Measurements from ENCODE around the gene RAB3GAP2. TPM values are rescaled to one million over a fixed set of nuclear protein-coding genes. Genes with fewer than 3 reads are reported as not detected.

Gene RAB3GAP2
- total and polyA plus RNA-seq, 2 experiments from 2014 or later, result 15.8 to 22.6 TPM

DNA sequence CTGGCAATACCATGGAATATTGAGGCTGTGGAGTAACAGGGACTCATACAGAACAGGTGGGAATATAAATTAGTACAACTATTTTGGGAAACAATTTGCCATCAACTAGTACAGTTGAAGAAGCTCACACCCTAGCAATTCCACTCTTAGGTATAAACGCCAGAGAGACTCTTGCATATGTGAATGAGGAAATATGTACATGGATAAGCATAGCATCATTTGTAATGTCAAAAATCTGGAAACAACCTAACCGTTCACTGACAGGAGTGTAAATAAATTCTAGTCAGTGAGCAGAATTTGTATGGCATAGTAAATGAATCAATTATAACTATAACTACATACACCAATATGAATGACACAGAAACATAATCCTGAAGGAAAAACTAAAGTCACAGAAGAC is 83.7 kb downstream of the RAB3GAP2 start:
- TF ChIP-seq EZH2 (IDR thresholded peaks at IDR 0.05; ENCODE audit: insufficient read depth, poor library complexity, severe bottlenecking), result no peak
- no peak for TF ChIP-seq EZH2phosphoT487 (IDR thresholded peaks at IDR 0.05; ENCODE audit: insufficient read depth, low read depth)
- Histone ChIP-seq H3K9me3 (ENCODE audit: low read depth) (no peaks in the 10 kb centered on the region), H3K4me3 (no peak overlapping the region), H3K9ac (no peak overlapping the region), H3F3A (ENCODE audit: insufficient read depth) (peaks cover 5% of the 10 kb centered on the region; the same call in 1 of the 2 replicates), H3K79me2 (ENCODE audit: insufficient read depth) (no peaks in the 10 kb centered on the region), H2AFZ (no peak overlapping the region), H3K4me2 (ENCODE audit: unreplicated experiment) (no peak overlapping the region), H3K9me2 (ENCODE audit: insufficient read depth) (no peaks in the 10 kb centered on the region), H3K27ac (no peak overlapping the region), H3K36me3 (ENCODE audit: low read depth) (peaks cover 47% of the 10 kb centered on the region), H3K4me1 (ENCODE audit: insufficient read depth) (0 out of 2 replicates have a peak, but pooled peaks cover 5% of the 10 kb centered on the region), H4K20me1 (ENCODE audit: insufficient read depth) (no peaks in the 10 kb centered on the region), H3K27me3 (replicated peaks; ENCODE audit: insufficient read depth) (no peaks in the 10 kb centered on the region)
- 99 to 100% methylated on average over 2 of the region's 2 CpGs for WGBS, 2 experiments (ENCODE audit: low coverage in 1 of 2, low lambda C conversion rate in 2 of 2, missing lambda C conversion rate in 2 of 2)
- in situ Hi-C loops (cut with MboI), result no loop called here
- DNase-seq, result no peak

DNA sequence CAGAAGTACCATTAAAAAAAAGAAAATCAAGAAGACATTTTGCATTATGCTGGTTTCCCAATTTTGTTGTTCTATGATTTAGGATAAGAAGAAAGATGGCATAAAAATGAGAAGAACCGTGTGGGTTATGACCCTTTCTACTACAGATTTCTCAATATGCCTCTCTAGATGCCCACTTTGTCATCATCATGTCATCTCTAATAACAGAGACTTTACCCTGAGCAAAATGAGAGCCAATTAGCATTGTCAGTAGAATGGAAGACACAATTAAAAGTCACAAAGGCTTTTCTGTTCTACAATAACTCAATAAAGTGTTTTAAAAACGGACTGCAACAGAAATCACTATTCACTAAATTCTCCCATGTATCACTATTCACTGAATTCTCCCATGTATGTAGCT is 85.5 kb downstream of the RAB3GAP2 start:
- DNase-seq, result no peak
- Histone ChIP-seq H3K9ac (no peak overlapping the region), H3F3A (ENCODE audit: insufficient read depth) (no peaks in the 10 kb centered on the region), H3K4me1 (ENCODE audit: insufficient read depth) (0 out of 2 replicates have a peak, but pooled peaks cover 9% of the 10 kb centered on the region), H3K27me3 (replicated peaks; ENCODE audit: insufficient read depth) (no peaks in the 10 kb centered on the region), H3K36me3 (ENCODE audit: low read depth) (peaks cover 49% of the 10 kb centered on the region; the same call in 1 of the 2 replicates), H3K9me2 (ENCODE audit: insufficient read depth) (no peaks in the 10 kb centered on the region), H3K4me3 (no peak overlapping the region), H3K4me2 (ENCODE audit: unreplicated experiment) (no peak overlapping the region), H3K79me2 (ENCODE audit: insufficient read depth) (no peaks in the 10 kb centered on the region), H3K9me3 (ENCODE audit: low read depth) (no peaks in the 10 kb centered on the region), H4K20me1 (ENCODE audit: insufficient read depth) (no peaks in the 10 kb centered on the region), H3K27ac (no peak overlapping the region), H2AFZ (no peak overlapping the region)
- in situ Hi-C loops (cut with MboI), result no loop called here
- no peak for TF ChIP-seq EZH2 (IDR thresholded peaks at IDR 0.05; ENCODE audit: insufficient read depth, poor library complexity, severe bottlenecking)
- no peak for TF ChIP-seq EZH2phosphoT487 (IDR thresholded peaks at IDR 0.05; ENCODE audit: insufficient read depth, low read depth)
- 94 to 100% methylated on average over 2 of the region's 2 CpGs for WGBS, 2 experiments (ENCODE audit: low coverage in 1 of 2, low lambda C conversion rate in 2 of 2, missing lambda C conversion rate in 2 of 2)

DNA sequence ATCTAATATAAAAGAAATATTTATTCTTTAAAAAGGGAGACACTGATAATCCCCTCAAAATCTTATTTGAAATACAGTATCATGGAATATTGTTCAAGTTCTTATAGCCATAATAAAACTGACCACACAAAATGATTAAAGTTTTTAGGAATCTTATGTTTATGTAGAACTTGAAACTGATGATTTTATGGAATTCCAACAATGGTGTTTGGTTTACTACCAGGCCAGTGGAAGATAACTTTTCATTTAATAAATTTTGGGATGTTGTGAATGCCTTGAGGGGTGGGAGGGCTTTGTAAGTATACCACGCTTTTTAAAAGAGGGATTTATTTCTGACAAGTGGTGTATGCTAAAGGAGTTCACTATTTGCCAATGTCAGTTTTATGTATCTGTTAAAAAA is 87.7 kb downstream of the RAB3GAP2 start:
- WGBS, 2 experiments (ENCODE audit: low coverage in 1 of 2, low lambda C conversion rate in 2 of 2, missing lambda C conversion rate in 2 of 2), result 95 to 100% methylated on average over 1 of the region's 1 CpG
- peaks cover 42% of the 10 kb centered on the region; the same call in 1 of the 2 replicates for H3K36me3 ChIP-seq (ENCODE audit: low read depth)
- 0 out of 2 replicates have a peak, but pooled peaks cover 9% of the 10 kb centered on the region for H3K4me1 ChIP-seq (ENCODE audit: insufficient read depth)
- no peaks in the 10 kb centered on the region for H3K27me3 ChIP-seq (replicated peaks; ENCODE audit: insufficient read depth)
- H4K20me1 ChIP-seq (ENCODE audit: insufficient read depth), result no peaks in the 10 kb centered on the region
- H3K9me3 ChIP-seq (ENCODE audit: low read depth), result no peaks in the 10 kb centered on the region
- no peak overlapping the region for H3K4me3 ChIP-seq
- no peaks in the 10 kb centered on the region for H3K9me2 ChIP-seq (ENCODE audit: insufficient read depth)
- peaks cover 4% of the 10 kb centered on the region; the same call in 1 of the 2 replicates for H3K79me2 ChIP-seq (ENCODE audit: insufficient read depth)
- H2AFZ ChIP-seq, result no peak overlapping the region
- H3K27ac ChIP-seq, result no peak overlapping the region
- TF ChIP-seq EZH2 (IDR thresholded peaks at IDR 0.05; ENCODE audit: insufficient read depth, poor library complexity, severe bottlenecking) (no peak), EZH2phosphoT487 (IDR thresholded peaks at IDR 0.05; ENCODE audit: insufficient read depth, low read depth) (no peak)
- in situ Hi-C loops (cut with MboI), result no loop called here
- no peaks in the 10 kb centered on the region for H3F3A ChIP-seq (ENCODE audit: insufficient read depth)
- no peak overlapping the region for H3K9ac ChIP-seq
- no peak overlapping the region for H3K4me2 ChIP-seq (ENCODE audit: unreplicated experiment)
- no peak for DNase-seq

DNA sequence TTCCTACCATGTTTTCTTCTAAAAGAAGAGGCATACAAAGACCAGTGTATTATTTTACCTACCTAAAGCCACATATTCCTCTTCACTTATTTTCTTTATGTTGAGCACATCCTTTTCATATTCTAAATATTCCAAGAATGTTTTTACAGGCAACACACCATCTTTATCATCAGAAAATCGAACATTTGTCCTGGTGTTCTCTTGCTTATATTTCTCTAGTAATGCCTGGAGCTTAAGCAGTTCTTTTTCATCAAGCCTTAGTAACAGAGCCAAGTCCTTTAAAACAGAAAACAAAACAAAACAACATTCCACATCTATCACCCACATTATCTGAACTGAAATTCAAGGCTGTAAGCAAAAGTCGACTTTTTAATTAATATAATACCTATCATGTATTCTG is 89.6 kb downstream of the RAB3GAP2 start:
- Histone ChIP-seq H3K4me1 (ENCODE audit: insufficient read depth) (0 out of 2 replicates have a peak, but pooled peaks cover 9% of the 10 kb centered on the region), H3K27me3 (replicated peaks; ENCODE audit: insufficient read depth) (no peaks in the 10 kb centered on the region), H3K9me2 (ENCODE audit: insufficient read depth) (no peaks in the 10 kb centered on the region), H3K9ac (no peak overlapping the region), H3K27ac (no peak overlapping the region), H3K79me2 (ENCODE audit: insufficient read depth) (peaks cover 21% of the 10 kb centered on the region), H4K20me1 (ENCODE audit: insufficient read depth) (no peaks in the 10 kb centered on the region), H2AFZ (no peak overlapping the region), H3K36me3 (ENCODE audit: low read depth) (peaks cover 32% of the 10 kb centered on the region), H3K4me2 (ENCODE audit: unreplicated experiment) (no peak overlapping the region), H3K4me3 (no peak overlapping the region), H3K9me3 (ENCODE audit: low read depth) (no peaks in the 10 kb centered on the region), H3F3A (ENCODE audit: insufficient read depth) (no peaks in the 10 kb centered on the region)
- 95 to 98% methylated on average over 2 of the region's 2 CpGs for WGBS, 2 experiments (ENCODE audit: low coverage in 1 of 2, low lambda C conversion rate in 2 of 2, missing lambda C conversion rate in 2 of 2)
- in situ Hi-C loops (cut with MboI), result no loop called here
- TF ChIP-seq EZH2phosphoT487 (IDR thresholded peaks at IDR 0.05; ENCODE audit: insufficient read depth, low read depth) (no peak), EZH2 (IDR thresholded peaks at IDR 0.05; ENCODE audit: insufficient read depth, poor library complexity, severe bottlenecking) (no peak)
- DNase-seq, result no peak

All from GM23248 (cell line).